ENCODE measurements around the gene ERF. TPM values are rescaled to one million over a fixed set of nuclear protein-coding genes. Genes with fewer than 3 reads are reported as not detected.
"Not testable (repeated sequence)": the region's sequence is repeated elsewhere in the genome, so short reads cannot be mapped to it uniquely, and the experiment has no call there.

The ERF gene
- total RNA-seq, 1 experiment from 2014 or later, result 73.0 TPM

DNA sequence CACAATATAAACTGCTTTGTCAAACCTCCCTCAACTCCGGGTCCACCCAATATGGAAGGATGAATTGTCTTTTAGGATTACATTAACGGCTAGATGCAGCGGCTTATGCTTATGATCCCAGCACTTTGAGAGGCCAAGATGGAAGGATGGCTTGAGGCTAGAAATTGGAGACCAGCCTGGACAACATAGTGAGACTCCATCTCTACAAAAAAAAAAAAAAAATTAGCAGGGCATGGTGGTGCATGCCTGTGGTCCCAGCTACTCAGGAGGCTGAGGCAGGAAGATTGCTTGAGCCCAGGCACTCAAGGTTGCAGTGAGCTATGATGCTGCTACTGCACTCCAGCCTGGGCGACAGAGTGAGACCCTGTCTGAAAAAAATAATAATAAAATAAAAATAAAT, 11.2 kb upstream of the ERF start:
- not testable (repeated sequence) for DNase-seq; H3K36me3 ChIP-seq (replicated peaks; ENCODE audit: control insufficient read depth, insufficient read depth, low read length); H3K27me3 ChIP-seq (ENCODE audit: control insufficient read depth, insufficient read depth, low read length); H3K4me3 ChIP-seq (ENCODE audit: insufficient read depth, low read depth, low read length)

DNA sequence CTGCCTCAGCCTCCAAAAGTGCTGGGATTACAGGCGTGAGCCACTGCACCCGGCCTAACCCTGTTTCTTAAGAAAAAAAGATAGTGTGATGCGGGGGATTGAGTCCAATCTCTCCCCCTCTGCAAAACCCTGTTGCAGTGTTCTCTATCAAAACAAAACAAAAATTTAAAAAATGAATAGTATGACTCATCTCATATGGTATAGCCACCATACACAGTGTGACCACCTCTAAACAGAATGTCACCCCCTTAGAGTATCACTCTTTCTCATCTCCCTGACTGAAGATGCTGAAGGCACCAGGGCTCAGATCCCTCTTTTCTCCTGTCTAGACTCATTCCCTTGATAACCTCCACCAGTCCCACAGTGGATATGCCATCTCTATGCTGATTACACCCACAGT, 6.8 kb upstream of the ERF start:
- no peak for DNase-seq
- H3K36me3 ChIP-seq (replicated peaks; ENCODE audit: control insufficient read depth, insufficient read depth, low read length), result no peaks in the 10 kb centered on the region
- no peaks in the 10 kb centered on the region; the same call in 1 of the 2 replicates for H3K27me3 ChIP-seq (ENCODE audit: control insufficient read depth, insufficient read depth, low read length)
- no peak overlapping the region for H3K4me3 ChIP-seq (ENCODE audit: insufficient read depth, low read depth, low read length)

DNA sequence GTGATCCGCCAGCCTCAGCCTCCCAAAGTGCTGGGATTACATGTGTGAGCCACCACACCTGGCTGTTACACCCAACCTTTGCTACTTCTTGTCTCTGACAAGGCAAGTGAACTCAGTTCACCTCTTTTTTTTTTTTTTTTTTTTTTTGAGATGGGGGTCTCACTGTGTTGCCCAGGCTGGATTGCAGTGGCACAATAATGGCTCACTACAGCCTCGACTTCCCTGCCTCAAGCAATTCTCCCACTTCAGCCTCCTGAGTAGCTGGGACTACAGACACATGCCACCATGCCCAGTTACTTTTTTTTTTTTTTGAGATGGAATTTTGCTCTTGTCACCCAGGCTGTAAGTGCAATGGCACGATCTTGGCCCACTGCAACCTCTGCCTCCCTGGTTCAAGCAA, 2.9 kb upstream of the ERF start:
- H3K27me3 ChIP-seq (ENCODE audit: control insufficient read depth, insufficient read depth, low read length); DNase-seq; H3K36me3 ChIP-seq (replicated peaks; ENCODE audit: control insufficient read depth, insufficient read depth, low read length); H3K4me3 ChIP-seq (ENCODE audit: insufficient read depth, low read depth, low read length): not testable (repeated sequence)

DNA sequence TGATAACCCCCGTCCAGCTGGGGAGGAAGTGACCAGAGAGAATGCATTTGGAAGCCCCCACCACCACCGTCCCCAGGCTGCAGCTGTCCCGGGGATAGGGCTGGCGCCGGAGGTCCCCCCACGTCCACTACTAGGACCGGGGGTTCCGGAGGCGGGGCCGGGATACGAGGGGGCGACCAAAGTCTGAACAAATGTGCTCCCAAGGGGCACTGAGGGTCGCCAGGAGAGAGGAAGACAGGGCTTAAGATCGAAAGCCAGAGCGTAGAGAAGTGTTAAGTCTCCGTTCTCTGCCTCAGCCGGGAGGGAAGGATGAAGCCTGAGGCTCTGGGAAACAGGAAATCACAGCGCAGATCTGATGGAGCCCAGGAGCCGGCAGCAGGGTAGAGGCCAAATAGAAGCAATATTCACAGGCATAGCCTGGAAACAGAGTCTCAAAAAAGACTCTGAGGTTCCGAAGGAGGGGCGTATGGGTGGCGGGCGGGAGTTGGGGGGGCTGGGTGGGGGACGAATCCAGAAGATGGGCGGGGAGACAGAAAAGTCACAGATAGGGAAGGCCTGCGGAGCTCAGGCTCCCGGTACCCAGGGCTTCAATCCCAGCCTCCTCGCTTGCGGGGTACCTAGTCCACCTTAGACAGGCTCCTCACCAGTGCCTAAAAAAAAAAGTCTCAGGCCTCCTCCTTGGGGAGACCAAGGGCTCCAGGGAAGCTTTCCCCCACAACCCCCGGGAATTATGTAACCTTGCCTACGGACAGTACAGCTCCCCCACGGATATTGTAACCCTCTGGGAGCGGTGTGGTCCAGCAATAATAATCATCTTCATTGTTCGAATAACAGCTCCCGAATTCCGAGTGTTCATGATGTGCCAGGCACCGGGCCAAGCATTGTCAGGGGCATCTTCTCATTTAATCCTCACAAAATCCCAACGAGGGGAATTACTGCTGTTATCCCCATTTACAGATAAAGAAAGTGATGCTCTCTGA, 1.1 kb upstream of the ERF start:
- Histone ChIP-seq H3K4me3 (ENCODE audit: insufficient read depth, low read depth, low read length) (peak overlapping the region; percentile 51), H3K36me3 (replicated peaks; ENCODE audit: control insufficient read depth, insufficient read depth, low read length) (no peaks in the 10 kb centered on the region), H3K27me3 (ENCODE audit: control insufficient read depth, insufficient read depth, low read length) (no peaks in the 10 kb centered on the region; the same call in 1 of the 2 replicates)
- DNase-seq, result peak; percentile 81

DNA sequence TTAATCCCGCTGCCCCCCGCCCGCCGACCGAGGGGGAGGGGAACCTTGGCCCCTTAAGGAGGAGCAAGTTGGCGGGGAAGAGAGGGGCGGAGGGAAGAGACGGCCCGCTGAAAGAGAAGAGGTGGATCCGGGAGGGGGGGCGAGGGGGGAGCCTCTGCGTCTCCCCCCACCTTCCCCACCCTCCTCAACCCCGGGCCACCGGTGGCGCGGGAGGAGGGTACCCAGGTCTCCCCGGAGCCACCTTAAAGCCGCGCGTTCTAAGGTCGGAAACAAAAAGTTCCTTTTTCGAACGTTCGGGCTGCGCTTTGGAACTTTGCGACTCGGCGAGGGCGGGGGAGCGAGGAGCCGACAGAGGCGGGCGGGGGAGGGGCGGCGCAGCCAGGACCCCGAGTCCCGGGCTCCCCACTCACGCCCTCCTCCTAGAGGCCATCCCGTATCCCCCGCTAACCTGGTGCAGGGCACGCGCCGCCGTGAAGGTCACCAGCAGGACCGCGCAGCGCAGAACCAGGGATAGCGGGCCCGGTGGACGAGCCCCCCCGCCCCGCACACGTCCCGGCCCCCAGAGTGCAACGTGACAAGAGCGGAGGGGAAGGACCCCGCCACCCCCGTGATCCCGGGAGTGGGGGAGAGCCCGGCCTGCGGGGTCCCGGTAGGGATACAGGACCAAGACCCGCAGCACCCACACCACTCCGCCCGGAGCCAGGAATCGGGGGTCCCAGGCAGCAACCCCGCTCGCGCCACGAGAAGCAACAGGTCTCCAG, 659 bp downstream of the ERF start:
- peak; percentile 94 for DNase-seq
- H3K4me3 ChIP-seq (ENCODE audit: insufficient read depth, low read depth, low read length), result peak overlapping the region; percentile 99
- peaks cover 3% of the 10 kb centered on the region for H3K36me3 ChIP-seq (replicated peaks; ENCODE audit: control insufficient read depth, insufficient read depth, low read length)
- H3K27me3 ChIP-seq (ENCODE audit: control insufficient read depth, insufficient read depth, low read length), result no peaks in the 10 kb centered on the region; the same call in 1 of the 2 replicates

DNA sequence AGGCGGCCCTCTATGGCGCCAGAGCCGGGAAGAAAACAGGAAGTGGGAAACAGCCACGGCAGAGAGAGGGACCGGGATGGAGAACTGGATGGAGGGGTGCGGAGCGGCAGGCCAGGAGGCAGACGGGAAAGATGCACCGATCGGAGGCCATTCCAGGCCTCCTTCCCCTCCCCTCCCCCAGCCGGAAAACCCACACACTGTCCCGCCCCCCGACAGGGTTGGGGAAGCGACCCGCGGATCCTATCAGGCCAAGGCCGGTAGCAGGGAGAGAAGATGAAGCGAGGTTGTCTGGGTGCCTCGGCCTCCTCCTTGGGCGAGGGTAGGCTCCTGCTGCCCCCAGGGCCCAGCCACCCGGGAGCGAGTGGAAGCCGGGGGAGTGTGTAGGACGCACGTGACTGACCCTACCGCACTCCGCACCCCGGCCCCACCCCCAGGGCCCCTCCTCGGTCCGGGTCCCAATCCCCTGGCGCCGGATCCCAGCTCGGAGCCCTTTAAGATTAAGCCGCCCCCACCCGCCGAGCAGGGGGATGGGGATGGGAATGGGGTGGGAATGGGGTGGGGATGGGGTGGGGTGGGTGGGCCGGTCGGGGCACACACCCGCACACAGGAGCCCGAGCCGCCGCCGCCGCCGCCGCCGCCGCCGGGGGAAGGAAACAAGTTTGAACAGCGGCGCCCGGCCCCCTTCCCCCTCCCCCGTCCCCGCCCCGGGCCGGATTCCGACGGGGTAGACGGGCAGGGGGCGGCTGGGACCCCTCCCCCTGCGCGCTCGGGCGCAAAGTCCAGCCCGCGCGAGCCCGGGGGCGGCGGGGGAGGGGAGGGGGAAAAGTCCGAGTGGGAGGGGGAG, 1.5 kb downstream of the ERF start:
- Histone ChIP-seq H3K4me3 (ENCODE audit: insufficient read depth, low read depth, low read length) (peak overlapping the region; percentile 99), H3K27me3 (ENCODE audit: control insufficient read depth, insufficient read depth, low read length) (no peaks in the 10 kb centered on the region; the same call in 1 of the 2 replicates), H3K36me3 (replicated peaks; ENCODE audit: control insufficient read depth, insufficient read depth, low read length) (peaks cover 3% of the 10 kb centered on the region)
- DNase-seq, result peak; percentile 96

DNA sequence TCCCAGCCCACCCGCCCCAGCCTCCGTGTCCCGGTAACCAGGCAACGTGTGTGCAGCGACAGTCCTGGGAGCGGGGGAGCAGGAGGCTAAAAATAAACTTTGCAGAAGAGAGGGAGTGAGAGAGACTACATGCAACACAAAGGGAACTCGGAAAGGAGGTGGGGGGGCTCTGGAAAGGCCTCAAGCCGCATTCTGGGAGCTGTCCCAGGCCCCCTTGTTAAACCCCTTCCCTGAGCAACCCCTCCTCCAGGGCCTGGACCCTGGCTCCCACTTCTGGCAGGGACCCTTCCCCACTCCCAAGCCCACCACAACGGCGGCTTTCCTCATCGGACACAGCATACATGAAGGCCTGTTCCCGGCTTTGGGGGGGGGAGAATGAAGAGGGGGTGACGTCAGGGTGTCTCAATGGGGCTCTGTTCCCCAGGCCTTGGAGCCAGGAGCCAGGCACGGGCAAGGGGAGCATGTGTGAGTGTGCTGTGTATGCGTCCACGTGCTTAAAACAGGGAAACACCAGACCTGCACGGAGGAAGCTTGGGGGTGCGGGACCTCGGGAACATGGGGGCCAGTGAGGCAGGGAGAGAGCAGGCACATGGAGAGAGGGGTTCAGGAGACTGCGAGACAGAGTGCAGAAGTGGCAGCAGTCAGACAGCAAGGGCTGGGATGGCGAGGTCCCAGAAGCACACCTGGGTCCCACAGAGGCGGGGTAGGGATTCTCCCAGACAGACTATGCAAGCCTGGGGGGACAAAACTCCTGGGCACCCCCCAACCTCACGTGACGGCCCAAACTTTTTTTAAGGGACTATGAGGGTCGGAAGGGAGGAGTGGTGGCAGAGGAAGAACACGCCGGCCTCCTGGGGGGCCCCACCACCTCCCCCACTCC, 2.3 kb downstream of the ERF start:
- H3K4me3 ChIP-seq (ENCODE audit: insufficient read depth, low read depth, low read length), result peak overlapping the region; percentile 80
- peak; percentile 70 for DNase-seq
- peaks cover 3% of the 10 kb centered on the region for H3K36me3 ChIP-seq (replicated peaks; ENCODE audit: control insufficient read depth, insufficient read depth, low read length)
- no peaks in the 10 kb centered on the region; the same call in 1 of the 2 replicates for H3K27me3 ChIP-seq (ENCODE audit: control insufficient read depth, insufficient read depth, low read length)

DNA sequence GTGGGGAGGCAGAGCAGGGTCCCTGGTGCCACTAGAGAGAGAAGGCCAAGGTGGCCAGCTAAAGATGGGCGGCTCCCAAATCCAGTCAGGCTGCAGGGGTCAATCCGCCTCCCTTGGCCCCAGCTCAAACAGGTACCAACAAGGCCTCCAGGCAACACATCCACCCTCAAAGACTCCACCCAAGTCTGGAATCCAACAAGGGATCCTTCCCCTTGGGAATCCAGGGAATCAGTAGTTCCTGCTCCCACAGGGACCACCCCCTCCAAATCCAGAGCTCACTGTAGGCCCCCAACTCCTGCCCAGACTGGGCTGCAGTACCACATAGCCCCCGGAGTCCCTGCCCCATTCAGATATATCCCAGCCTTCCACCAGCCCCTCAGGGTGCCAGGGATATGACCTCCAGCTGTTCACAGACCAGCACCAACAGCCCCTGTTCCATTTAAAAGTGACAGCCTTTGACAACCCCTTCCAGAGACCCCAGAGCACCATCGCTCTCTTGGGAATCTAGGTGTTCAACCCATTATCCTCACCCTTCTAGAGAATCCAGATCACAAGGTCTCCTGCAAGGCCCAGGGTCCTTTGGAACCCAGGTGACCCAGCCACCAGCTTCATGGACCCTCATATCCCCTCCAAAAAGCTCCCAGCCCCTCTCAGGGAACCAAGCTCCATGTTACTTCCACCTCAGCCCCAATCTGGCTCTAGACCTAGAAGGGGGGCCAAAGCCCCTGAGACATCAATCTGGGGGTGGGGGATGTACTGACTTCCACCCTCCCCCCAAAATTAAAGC, 3.2 kb downstream of the ERF start:
- Histone ChIP-seq H3K4me3 (ENCODE audit: insufficient read depth, low read depth, low read length) (no peak overlapping the region), H3K27me3 (ENCODE audit: control insufficient read depth, insufficient read depth, low read length) (no peaks in the 10 kb centered on the region; the same call in 1 of the 2 replicates), H3K36me3 (replicated peaks; ENCODE audit: control insufficient read depth, insufficient read depth, low read length) (peaks cover 3% of the 10 kb centered on the region)
- DNase-seq, result no peak

DNA sequence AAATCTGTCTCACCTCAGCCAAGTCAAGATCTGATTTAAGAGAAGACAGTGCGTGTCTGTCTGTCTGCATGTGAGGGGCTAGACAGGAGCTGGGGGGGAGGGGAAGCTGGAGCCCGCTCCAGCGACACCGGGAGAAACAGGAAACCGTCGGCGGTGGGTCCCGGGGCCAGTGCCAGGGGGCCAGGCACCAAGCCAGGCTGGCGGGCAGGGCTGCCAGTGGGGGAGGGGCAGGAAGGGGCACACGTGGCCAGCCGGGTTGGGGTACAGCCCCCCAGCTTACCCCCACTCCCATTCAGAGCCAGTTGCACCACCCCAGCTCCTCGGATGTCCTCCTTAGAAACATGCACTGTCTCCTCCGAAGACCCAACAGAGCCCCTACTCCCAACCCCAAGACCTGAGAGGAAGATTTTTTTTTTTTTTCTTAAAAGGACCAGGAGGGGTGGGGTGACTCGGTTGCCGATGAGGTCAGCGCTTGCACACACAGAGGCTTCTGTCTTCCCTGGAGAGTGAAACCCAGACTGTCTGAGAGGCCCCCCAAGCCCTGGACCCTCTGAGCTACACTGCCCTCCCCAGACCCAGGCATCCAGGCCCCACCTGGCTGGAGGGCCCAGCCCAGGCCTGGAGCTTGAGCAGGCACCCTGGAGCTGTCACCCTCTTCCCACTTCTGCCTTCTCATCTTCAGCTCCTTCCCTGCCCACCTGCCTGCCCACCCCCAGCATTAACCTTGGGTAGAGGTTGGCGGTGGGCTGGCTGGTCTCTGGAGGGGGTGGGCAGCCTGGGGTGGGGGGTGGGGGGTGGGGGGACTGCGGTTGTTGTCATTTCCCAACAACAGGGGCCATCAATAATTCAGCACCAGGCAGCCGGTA, 4.0 kb downstream of the ERF start:
- peaks cover 3% of the 10 kb centered on the region for H3K36me3 ChIP-seq (replicated peaks; ENCODE audit: control insufficient read depth, insufficient read depth, low read length)
- no peak overlapping the region for H3K4me3 ChIP-seq (ENCODE audit: insufficient read depth, low read depth, low read length)
- no peaks in the 10 kb centered on the region for H3K27me3 ChIP-seq (ENCODE audit: control insufficient read depth, insufficient read depth, low read length)
- peak; percentile 64 for DNase-seq

DNA sequence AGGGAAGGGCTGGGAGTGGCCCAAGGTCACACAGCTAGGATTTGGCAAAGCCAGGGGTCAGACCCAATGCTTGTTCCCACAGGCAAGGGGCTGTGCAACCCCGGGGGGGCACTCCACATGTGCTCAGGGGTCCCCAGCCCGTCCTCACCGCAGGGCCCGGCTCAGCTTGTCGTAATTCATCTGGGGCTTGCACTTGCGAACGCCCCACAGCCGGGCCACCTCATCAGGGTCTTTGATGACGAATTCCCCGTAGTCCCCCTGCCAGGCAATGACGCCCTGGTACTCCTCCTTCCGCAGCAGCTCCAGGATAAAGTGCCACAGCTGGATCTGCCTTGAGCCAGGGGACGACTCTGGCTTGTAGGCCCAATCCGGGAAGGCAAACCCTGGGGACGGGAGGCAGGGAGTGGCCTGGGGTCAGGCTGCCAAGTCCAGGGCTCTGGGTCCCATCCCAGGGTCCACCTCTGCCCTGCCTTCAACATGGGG, 4.7 kb downstream of the ERF start:
- Histone ChIP-seq H3K36me3 (replicated peaks; ENCODE audit: control insufficient read depth, insufficient read depth, low read length) (peaks cover 3% of the 10 kb centered on the region), H3K4me3 (ENCODE audit: insufficient read depth, low read depth, low read length) (no peak overlapping the region), H3K27me3 (ENCODE audit: control insufficient read depth, insufficient read depth, low read length) (no peaks in the 10 kb centered on the region)
- DNase-seq, result no peak

DNA sequence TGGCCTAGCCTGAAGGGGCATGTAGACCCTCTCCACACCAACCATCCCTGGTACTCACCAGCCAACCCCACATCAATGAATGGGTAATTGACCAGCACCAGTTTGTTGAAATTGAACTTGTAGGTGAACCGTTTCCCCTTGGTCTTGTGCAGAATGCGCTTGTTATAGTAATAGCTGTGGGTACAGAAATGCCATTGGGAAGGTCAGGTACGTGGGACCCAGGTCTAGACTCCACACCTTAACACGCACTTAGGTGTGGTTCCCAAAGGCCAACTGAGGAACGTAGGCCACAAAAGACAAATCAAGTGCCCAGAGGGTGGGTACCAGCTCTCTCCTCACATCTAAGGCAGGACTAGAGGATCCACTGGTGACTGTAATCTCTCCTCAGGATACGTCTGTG, 5.2 kb downstream of the ERF start:
- Histone ChIP-seq H3K4me3 (ENCODE audit: insufficient read depth, low read depth, low read length) (no peak overlapping the region), H3K27me3 (ENCODE audit: control insufficient read depth, insufficient read depth, low read length) (no peaks in the 10 kb centered on the region), H3K36me3 (replicated peaks; ENCODE audit: control insufficient read depth, insufficient read depth, low read length) (peaks cover 3% of the 10 kb centered on the region)
- no peak for DNase-seq

DNA sequence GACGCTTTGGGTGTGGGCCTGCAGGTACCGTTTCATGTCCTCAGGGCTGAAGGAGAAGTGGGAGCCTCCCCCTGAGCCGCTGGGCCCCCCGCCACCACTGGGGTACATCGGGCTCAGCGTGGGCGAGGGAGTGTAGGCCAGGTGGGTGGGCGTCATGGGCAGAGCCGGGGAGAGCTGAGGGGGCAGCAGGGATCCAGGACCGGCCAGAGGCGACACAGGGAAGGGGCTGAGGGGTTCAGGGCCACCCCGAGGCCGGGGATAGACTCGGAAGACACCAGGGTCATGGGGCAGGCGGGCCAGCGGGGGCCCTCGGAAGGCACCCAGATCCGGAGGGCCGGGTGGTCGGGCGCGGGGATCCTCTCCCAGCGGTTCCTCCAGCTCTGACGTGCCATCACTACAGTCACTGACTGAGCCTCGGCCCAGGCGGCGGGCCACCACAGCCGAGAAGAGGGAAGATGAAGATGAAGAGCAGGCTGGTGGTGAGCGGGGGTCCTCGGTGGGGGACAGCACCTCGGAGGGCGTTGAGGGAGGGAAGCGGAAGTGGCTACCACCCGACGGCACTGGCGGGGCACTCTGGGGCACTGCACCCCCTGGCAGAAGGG, 5.7 kb downstream of the ERF start:
- Histone ChIP-seq H3K4me3 (ENCODE audit: insufficient read depth, low read depth, low read length) (no peak overlapping the region), H3K27me3 (ENCODE audit: control insufficient read depth, insufficient read depth, low read length) (no peaks in the 10 kb centered on the region), H3K36me3 (replicated peaks; ENCODE audit: control insufficient read depth, insufficient read depth, low read length) (peaks cover 3% of the 10 kb centered on the region)
- DNase-seq, result peak; percentile 55
